SHP77 treated with DMSO at 0.1 percent for 48 hours (cell line): ENCODE measurements around the gene ZNF446.
"Not testable (repeated sequence)": the region's sequence is repeated elsewhere in the genome, so short reads cannot be mapped to it uniquely, and the experiment has no call there.

Experiments used
- DNase-seq: peaks from one replicate; lab custom pipeline; 2025; lab: John Stamatoyannopoulos, UW

The ZNF446 gene

DNA sequence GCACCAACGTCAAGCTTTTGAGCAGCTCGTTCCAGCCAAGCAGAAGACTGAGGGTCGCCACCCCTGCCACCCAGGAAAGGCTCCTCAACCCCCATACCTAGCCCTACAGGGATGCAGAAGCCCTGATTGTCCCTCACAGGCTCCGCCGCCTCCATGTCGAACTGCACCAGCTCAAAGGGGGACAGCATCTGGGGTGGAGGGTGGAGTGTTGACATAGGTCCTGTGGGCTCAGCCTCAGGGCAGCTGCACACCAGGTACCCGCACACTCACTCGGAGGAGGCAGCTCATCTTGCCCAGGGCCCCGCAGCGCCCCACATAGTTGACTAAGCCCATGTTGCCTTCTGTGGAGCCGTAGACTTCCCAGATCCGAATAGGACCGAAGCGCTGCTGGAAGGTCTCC, 24.1 kb downstream of the ZNF446 start:
- DNase-seq: no peak

DNA sequence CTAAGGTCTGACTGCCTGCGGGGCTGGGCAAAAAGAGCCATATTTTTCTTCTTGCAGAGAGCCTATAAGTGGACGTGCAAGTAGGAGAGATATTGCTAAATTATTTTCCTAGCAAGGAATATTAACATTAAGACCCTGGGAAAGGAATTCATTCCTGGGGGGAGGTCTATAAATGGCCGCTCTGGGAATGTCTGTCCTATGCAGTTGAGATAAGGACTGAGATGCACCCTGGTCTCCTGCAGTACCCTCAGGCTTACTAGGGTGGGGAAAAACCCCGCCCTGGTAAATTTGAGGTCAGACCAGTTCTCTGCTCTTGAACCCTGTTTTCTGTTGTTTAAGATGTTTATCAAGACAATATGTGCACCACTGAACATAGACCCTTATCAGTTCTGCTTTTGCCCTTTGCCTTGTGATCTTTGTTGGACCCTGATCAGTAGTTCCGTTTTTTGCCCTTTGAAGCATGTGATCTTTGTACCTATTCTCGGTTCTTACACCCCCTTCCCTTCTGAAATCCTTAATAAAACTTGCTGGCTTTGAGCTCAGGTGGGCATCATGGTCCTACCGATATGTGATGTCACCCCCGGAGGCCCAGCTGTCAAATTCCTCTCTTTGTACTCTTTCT, 31.6 kb downstream of the ZNF446 start:
- not testable (repeated sequence) for DNase-seq

DNA sequence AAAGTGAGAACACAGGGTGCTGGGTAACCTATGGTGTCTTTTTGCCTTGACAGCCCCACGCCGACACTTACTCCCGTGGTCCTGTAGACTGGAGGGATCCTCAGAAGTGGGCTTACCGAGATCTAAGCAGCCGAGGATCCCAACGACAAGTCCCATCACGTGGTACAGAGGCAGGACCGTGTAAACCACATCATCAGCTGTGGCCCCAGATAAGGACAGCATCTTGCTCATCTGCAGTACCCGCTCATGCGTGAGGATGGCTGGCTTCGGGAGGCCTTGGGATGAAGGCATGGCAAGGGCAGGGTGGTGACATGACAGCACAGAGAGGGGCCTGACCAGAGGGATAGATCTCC, 33.6 kb downstream of the ZNF446 start:
- DNase-seq: no peak

DNA sequence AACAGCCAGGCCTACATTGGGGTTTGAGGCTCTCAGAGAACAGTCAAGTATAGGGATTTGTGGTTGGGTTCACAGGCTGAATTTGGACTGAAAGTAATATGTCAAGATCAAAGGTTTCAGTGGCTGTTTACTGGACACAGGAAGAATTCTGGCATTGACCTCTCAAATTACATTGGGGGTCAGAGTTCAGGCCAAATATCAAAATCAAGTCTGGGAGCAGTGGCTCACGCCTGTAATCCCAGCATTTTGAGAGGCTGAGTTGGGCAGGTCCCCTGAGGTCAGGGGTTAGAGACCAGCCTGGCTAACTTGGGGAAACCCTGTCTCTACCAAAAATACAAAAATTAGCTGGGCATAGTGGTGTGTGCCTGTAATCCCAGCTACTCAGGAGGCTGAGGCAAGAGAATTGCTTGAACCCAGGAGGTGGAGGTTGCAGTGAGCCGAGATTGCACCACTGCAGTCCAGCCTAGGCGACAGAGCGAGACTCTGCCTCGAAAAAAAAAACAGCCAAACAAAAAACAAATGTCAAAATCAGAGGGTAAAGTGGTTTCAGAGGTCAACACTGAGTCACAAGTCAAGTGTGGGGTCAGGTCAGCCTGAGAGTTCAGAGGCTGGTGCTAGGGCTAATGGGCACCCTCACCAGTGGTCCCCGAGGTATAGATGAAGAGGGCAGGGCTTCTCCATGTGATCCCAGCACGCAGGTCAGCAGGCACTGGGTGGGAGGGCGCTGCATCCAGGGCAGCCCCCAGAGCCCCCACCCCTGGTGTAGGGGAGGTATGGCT, 34.1 kb downstream of the ZNF446 start:
- no peak for DNase-seq

DNA sequence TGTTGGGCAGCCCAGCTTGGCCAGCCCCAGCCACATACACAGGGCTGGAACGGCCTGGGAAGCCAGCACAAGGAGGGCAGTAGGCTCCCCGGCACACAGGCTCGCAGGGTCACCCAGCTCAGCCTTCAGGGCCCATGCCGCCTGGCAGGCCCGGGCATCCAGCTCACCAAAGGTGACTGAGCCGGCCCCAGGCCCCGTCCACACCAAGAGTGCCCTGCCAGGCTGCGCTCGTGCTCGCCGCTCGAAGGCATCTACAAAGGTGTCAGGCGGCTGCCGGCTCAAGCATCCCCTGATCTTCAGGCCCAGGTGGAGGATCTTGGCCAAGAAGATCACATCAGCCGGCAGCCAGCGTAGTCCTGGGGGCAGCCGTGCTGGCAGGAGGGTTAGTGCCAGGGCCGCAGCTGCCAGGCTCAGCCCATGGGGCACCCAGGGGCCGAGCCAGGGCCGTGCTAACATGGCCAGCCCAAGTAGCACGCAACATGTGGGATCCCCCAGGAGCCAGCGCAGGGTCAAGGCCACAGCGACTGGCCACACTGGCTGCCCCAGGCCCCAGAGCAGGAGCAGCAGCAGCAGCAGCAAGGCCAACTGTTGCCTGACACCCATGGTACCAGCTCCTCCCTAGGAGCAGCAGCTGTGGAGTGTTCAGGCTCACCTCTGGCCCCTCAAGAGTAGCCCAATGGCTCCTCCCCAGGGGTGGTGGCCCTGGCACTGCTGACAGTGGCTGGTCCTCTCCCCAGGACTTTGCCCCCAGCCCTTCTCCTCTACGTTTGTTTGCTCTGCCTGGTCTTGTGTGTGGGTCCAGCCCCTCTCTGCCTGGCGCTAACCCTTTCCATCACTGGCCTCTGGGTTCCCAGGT, 35.4 kb downstream of the ZNF446 start, which contains the start of gene SLC27A5:
Gene SLC27A5, minus strand, starts transcription at position 640 of the 856 bp plus-strand sequence. Its CDS starts 37 bp downstream, at position 603.
- DNase-seq: no peak

DNA sequence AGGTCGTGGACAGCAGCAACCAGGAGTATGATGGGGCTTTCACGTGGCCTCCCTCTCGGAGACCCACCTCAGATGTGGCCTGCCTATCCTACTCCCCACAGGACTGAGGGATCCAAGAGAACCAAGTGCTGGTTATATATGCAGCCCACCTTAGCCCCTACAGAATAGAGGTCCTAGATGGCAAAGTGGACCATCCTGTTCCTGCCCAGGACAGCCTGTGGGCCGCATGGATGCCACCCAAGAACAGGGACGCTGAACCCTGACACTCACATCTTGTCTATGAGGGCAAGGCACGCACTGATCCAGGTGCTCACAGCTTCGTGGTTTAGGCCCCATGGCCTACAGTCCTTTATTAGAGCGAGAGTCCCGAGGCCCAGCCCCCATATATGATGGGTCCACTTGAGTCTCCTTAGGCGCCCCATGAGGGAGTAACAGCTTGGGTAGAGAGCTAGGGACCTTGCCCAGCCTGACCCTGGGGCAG, 37.1 kb downstream of the ZNF446 start:
- DNase-seq: no peak

DNA sequence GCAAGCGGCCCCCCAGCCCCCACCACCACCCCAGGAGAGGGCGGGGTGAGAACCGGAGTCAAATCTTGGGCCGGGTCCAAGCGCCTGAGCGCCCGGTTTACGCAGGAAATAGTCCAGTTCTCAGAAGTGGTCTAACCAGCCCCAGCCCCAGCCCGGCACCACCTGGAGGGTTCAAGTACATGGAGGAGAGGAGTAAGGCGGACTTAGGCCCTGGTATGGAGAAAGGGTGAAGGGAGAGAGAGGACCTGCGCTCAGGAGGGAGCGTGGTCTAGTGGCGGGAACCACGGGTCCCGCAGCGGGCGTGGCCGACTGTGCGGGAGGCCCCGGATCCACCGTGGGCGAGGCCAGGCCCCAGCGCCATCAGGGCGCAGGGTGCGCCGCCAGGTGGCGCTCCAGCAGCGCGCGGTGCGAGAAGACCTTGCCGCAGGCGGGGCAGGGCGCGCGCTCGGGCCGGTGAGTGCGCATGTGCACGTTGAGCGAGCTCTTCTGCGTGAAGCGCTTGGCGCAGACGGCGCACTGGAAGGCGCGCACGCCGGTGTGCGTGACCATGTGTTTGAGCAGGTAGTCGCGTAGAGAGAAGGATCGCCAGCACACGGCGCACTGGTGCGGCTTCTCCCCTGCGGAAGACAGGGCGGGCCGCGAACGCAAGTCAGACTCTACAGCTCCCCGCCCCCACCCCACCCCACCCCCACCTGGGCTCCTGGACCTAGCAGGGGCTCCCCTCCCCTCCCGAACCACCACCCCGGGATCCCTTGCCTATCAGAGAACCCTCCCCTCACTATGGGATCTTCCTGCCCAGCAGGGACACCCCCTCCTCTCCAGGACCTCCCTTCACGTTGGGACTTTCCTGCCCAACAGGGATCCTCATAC, 37.8 kb downstream of the ZNF446 start:
- peak; percentile 75 for DNase-seq

DNA sequence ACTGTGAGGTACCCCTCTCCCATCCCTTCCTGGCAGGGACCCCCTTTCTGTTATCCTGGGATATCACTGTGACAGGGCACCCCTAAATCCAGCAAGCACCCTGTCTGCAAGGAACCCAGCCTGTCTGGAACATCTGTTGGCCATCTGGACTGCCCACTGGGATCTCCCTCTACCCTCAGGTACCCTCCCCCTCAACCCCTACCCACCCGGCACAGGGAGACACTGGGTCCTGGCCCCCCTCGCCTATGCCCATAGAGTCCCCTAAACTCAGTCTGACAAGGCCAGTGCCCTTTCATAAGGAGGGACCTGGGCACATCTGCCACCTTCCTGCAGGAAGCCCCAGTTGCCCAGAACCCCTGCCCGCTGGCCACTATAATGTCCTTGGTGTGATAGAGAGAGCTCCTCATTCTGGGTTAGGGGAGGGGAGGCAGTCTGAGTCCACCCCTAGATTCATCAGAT, 38.4 kb downstream of the ZNF446 start:
- DNase-seq: no peak

DNA sequence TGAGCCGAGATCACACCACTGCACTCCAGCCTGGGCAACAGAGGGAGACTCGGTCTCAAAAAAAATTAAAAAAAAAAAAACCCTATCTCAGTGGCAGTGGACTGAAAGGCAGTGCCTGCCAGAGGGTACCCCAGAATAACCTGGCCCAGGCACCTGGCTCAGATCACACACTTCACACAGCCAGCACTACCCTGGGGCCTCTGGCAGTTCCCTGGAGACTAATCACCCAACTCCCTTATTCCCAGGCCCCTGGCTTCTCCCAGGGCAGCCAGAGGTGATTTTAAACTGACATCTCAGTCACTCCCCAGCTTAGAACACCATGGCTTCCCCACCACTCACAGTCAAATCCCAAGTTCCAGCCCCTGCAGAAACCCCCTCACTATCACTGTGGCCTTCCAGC, 39.1 kb downstream of the ZNF446 start:
- no peak for DNase-seq

DNA sequence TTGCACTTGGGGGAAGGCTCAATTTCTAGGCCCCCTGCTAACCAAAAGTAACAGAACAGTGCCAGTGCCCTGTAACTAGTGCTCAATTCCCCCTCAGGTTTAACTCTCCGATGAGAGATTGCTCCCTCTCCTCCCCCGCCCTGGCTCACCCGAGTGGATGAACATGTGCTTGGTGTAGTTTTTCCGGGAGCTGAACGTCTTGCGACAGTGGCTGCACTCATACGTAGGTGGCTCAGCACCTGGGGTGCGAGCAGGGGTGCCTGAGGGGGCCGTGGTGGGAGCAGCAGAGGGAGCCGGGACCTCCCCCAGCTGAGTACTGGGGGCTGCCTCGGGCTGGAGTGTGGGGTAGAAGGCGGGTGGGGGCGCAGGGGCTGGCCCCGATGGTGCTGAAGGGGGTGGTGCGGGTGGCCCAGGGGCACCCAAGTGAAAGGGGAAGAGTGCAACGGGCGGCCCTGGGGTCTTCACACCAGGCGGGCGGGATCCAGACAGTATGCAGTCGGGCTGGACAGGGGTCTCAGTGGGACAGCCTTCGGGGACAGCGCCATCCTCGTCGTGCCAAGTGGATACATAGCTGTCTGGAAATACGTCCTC, 40.2 kb downstream of the ZNF446 start:
- DNase-seq: no peak

DNA sequence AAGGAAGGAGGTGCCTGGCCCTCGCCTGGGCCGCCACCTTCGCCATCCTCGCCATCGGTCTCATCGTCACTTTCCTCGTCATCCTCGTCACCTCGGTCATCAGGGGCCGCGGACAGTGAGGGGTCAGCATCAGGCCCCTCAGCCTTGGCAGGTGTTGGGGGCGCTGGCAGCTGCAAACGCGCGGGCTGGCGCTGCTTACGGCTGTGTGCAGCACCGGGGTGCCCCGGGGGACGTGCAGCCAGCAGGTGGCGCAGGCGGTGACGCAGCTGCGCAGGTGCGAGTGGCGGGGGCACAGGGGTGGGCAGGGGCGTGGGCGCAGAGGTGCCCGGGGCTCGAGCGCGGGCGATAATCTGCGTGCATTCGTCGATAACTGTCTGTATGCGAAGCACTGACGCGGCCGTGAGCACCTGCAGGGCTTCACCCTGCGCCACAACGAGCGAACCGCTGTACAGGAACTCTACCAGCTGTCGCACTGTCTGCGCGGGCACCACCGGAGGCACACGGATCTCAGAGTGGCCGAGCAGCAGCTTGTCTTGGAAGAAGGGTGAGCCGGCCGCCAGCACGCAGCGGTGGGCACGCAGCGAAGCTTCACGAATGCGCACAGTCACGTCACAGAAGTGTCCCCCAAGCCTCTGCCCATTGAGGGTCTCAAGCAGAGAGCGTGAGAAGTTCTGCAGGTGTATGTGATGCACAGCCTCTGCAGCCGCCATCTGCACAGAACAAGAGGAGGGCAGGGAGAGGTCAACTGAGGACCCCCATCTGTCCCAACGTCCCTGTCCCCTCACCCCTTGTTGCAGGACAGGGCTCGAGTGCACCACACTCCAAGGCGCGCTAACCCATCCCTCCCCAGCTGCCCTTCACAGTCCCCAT, 41.0 kb downstream of the ZNF446 start:
- no peak for DNase-seq

DNA sequence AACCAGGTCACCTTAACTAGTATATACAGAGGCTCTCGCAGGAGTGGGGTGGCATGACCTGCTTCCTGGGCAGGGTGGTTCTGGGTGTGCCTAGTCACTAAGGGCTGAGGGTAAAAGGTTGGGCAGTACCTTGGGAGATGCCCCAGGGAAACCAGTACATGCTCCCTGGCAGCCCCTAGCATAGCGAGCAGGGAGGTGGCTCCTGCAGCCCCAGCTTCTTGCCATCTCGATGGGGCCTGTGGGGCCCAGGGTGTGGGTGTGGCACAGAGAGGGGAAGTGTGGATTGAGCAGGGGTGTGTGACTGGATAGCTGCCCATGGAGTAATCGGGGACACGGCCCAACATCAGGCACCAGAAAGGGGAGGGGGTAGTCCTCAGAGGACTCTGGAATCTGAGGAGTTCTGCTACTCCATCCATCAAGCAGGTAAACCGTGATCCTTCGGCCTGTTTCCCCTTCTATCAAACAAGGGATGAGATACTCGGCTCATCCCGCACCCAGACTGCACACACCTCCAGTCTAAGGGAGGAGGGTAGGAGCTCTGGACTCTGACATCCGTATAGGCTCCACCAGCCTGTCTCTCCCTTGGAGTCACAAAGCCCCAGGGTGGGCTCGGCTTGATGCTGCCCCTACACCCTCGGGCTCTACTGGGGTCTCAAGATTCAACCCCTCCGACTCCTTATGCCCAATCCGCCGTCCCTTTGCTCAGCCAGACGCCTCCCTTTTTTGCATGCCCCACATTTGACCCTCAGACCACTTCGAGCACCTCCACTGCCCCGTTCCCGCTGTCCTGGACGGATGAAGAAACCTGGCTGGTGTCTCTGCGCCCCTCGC, 42.3 kb downstream of the ZNF446 start:
- no peak for DNase-seq

DNA sequence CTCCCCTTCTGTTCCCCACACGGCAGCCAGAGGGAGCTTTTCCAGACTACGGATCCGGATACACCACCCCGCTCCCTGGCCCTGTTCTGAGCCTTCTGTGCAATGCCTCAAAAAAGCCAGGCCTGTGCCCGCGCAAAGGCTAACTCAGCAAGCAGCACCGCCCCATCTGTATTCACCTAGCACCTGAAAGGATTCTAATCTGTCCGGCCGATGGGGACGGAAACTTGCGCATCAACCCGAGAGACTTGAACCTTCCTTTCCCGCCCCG, 42.9 kb downstream of the ZNF446 start:
- DNase-seq: peak; percentile 22

DNA sequence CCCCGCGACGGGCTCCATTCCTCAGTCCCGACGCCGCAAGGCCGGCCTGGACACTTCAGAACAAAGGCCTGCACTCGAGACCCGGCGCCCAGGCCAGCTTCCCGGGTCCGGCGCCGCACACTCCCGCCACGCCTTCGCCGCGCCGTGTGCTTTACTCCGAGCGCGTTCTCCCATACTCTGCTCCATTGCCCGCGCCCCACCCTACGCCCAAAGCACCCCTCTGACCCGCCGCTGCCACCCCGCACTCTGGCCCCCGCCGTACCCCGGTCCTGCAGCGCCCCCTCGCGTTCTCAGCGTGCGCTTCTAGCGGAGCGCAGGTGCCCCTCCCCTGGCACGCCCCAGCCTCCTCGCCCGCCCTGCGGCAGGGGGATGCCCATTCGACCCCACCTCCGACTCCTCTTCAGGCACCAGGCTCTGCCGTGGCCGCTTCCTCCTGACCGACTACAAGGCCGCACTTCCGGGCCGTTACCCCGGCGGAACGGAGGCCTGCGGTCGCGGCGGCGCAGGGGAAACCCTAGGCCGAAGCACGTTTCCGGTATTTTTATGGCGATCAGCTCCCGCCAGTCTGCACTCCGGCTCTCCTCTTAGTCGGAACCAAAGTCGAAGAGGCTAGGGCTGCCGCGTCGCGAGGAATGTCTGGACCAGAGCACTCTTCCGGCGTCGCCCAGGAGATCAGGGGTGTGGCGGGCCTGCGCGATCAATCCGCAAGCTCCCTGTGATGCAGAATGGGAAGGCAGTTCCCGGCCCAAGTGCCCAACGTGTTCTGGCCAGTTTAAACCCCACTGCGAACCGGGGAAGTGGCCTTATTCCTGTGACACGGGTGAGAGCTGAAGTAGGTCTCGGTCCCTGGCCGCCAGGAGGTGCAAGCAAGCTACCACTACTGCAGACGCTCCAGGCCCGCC, 43.5 kb downstream of the ZNF446 start, which contains the start of gene ZBTB45:
Gene ZBTB45, minus strand, starts transcription at position 456 of the 902 bp plus-strand sequence. CDS start 2,137 bp downstream, outside the sequence.
- DNase-seq: peak; percentile 92

DNA sequence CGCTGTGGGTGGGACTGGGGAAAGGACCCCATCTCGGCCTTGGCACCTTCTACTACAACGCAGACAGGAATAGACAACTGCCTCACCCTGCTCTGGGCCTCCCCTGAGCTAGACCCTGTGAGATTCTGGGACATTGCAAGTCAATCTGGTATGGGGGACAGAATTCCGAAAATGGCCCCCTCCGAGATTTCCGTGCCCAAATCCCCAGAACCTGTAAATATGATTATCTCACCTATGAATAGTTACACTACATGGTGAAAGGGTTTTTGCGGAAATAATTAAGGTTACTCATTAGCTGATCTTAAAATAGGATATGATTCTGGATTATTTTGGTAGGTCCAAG, 44.1 kb downstream of the ZNF446 start:
- DNase-seq: no peak

DNA sequence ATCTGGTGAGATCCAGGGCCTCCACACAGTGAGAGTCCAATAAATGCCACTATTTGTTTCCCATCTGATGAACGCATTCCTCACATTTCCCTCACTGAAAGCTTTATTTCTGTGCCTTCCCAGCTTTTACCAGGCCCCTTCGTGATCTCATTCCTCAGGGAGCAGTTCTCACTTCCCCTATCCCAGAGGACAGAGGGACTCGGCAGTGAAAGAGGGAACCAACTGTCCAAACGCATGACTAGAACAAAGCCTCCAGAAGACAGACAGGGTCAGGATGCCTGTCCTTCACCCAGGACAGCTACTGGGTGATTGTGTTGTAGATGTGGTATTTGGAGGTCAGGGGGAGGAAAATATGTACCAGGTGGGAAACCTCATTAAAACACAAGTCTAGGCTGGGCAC, 45.5 kb downstream of the ZNF446 start:
- DNase-seq: no peak

DNA sequence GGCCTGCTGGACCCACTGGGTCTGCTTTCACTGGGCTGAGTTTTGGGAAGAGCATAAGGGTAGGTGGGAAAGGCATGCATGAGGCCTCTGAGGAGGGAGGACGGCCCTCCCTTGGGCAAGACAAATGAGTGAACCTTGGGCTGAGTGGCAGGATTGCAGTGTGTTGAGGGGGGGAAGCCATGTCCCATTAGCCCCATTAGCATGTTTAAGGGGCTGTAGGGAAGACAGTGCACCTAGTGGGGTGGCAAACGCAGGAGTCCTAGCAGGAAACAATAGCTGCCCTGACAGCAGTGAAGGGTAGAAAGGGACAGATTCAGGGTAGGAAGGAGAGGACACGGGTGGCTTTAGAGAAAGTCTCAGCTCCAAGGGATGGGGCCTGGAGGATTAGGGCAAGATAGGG, 46.6 kb downstream of the ZNF446 start:
- no peak for DNase-seq

DNA sequence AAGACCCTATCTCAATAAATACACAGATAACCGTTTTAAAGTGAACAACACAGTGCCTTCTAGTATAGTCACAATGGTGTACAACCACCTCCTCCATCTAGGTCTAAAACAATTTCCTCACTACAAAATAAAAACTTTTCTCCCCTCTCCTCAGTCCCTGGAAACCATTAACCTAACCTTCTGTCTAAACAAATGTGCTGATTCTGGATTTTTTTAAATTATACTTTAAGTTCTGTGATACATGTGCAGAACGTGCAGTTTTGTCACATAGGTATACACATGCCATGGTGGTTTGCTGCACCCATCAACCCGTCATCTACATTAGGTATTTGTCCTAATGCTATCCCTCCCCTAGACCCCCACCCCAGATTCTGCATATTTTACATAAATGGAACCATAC, 53.3 kb downstream of the ZNF446 start:
- no peak for DNase-seq
